ENCODE data around the gene SPX. TPM values are rescaled to one million over a fixed set of nuclear protein-coding genes. Genes with fewer than 3 reads are reported as not detected.

The SPX gene
- total and polyA plus RNA-seq, 2 donors (not counting 3 experiments of a cell fraction or from before 2014, with no cell fraction given) = 0.06 TPM; not detected in 1

- no TSS peak for BruUV-seq (replicated peaks)
- no peak for TF ChIP-seq FOS (IDR thresholded peaks at IDR 0.05; ENCODE audit: borderline replicate concordance, insufficient read depth, low read length)
- no peak for TF ChIP-seq EZH2 (IDR thresholded peaks at IDR 0.05; ENCODE audit: borderline replicate concordance, low read depth, low read length, severe bottlenecking)
- no peak for TF ChIP-seq POLR2AphosphoS5 (IDR thresholded peaks at IDR 0.05; ENCODE audit: insufficient read depth, low read depth, low read length)
- TF ChIP-seq MYC (IDR thresholded peaks at IDR 0.05; ENCODE audit: low read depth, low read length) = no peak
- TF ChIP-seq GATA2 (IDR thresholded peaks at IDR 0.05; ENCODE audit: insufficient read depth, insufficient read length, low read depth, low read length) = no peak
- no peak for TF ChIP-seq JUN (IDR thresholded peaks at IDR 0.05; ENCODE audit: borderline replicate concordance, insufficient read depth, insufficient read length, low read depth)
- TF ChIP-seq POLR2A (IDR thresholded peaks at IDR 0.05; ENCODE audit: low read depth, low read length) = no peak
- no peak for TF ChIP-seq MAX (IDR thresholded peaks at IDR 0.05; ENCODE audit: insufficient read depth, insufficient read length)
- no peak for TF ChIP-seq CTCF (IDR thresholded peaks at IDR 0.05; ENCODE audit: extremely low read depth in 1 of 2, insufficient read depth in 1 of 2, low read depth in 1 of 2, low read length in 2 of 2)
- H3K9me1 ChIP-seq (replicated peaks; ENCODE audit: control insufficient read depth, extremely low read depth, insufficient read depth, low read length) = no peaks in the 10 kb centered on the region
- dilution Hi-C loops (cut with MboI; ENCODE audit: extremely low pct_ligation_motif_present, low sequenced_read_pairs) = no loop called here
- no peaks in the 10 kb centered on the region for H3K9me3 ChIP-seq (replicated peaks; ENCODE audit: control insufficient read depth, insufficient read depth, low read length)
- H2AFZ ChIP-seq (ENCODE audit: low read depth, low read length) = no peak overlapping the region
- H4K20me1 ChIP-seq (replicated peaks; ENCODE audit: control insufficient read depth, extremely low read depth, insufficient read depth, low read length) = no peaks in the 10 kb centered on the region
- H3K79me2 ChIP-seq (ENCODE audit: control insufficient read depth, insufficient read depth, low read length) = no peaks in the 10 kb centered on the region
- intact Hi-C loops (cut with micrococcal nuclease) = no loop called here
- peaks cover 19 to 23% of the 10 kb centered on the region in 2 experiments for H3K36me3 ChIP-seq (ENCODE audit: control insufficient read depth in 2 of 2, extremely low read depth in 1 of 2, insufficient read depth in 2 of 2, low read length in 2 of 2)
- no peak for FAIRE-seq
- ChIA-PET CTCF (no interaction called here), POLR2A (no interaction called here)
- no peak overlapping the region for H3K27ac ChIP-seq (ENCODE audit: insufficient read depth, low read depth, low read length)
- DNase-seq (ENCODE audit: low read depth, low spot score) = no peak
- H3K4me2 ChIP-seq (ENCODE audit: insufficient read depth, low read length) = no peak overlapping the region
- H3K4me3 ChIP-seq (replicated peaks in 1 of 3; ENCODE audit: insufficient read depth in 1 of 3, low read depth in 1 of 3, low read length in 3 of 3) = no peak overlapping the region
- H3K4me1 ChIP-seq (ENCODE audit: control insufficient read depth, extremely low read depth, insufficient read depth, low read length) = no peaks in the 10 kb centered on the region
- no peaks in the 10 kb centered on the region for H3K27me3 ChIP-seq (ENCODE audit: control insufficient read depth in 2 of 2, insufficient read depth in 2 of 2, low read length in 2 of 2)
- no peak overlapping the region for H3K9ac ChIP-seq (replicated peaks; ENCODE audit: extremely low read depth, insufficient read depth, low read length)
These were observed 40.1 kb upstream of the SPX start for GRCh38 chr12:21485998-21486397.

All from endothelial cell of umbilical vein (primary cell).